NCI-H2196 treated with DMSO at 0.1 percent for 48 hours (cell line): ENCODE results near the gene SLC17A8.

Experiments used
- DNase-seq: peaks from one replicate; lab custom pipeline; 2025; ENCODE audit not compliant: unreplicated experiment; lab: John Stamatoyannopoulos, UW

SLC17A8 gene

GRCh38 chr12:100368066-100368465, 11.2 kb downstream of the SLC17A8 start:
- no peak for DNase-seq

GRCh38 chr12:100371146-100371545, 14.3 kb downstream of the SLC17A8 start:
- DNase-seq = no peak

GRCh38 chr12:100372853-100373640, 16.2 kb downstream of the SLC17A8 start:
- no peak for DNase-seq

- no peak for DNase-seq
These were observed 18.3 kb downstream of the SLC17A8 start for GRCh38 chr12:100375038-100375735.

- DNase-seq = no peak
These were observed 19.3 kb downstream of the SLC17A8 start for GRCh38 chr12:100376161-100376560.

GRCh38 chr12:100381379-100381778, 24.5 kb downstream of the SLC17A8 start:
- DNase-seq = no peak

GRCh38 chr12:100382338-100382737, 25.5 kb downstream of the SLC17A8 start:
- no peak for DNase-seq

GRCh38 chr12:100383586-100384558, 27.0 kb downstream of the SLC17A8 start:
- DNase-seq = no peak

DNA sequence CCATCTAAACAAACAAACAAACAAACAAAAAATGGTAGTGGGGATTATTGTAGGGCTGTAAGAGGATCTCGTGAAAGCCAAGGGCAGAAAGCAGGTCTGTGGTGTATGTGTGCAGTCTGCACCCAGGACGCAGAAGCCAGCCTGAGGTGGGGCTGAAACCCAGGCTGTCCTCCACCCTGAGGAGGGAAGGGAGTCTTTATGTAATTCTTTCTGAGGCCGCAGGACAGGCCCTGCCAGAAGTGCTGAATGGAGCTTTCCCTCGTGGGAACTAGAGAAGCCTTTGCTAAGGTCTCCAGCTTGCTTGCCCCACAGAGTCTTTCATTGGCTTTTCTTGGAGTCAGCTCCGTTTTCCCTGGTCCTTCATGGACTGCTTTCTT, 27.7 kb downstream of the SLC17A8 start:
- no peak for DNase-seq

DNA sequence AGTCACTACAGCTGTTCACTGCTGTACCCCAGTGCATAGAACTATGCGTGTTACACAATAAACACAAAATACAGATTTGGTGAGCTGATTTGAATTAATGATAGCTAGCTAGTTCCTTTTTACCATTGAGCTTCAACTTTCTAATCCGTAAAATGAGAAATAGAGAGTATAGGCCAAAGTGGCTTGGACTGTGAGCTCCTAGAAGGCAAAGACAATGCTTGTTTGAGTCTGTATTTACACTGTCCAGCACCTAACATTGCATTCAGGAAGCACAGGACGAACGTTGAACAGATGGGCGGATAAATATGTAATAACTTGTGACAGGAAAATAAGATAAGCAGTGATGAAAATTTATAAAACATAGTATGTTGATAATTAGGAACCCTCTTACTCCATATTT, 31.5 kb downstream of the SLC17A8 start:
- no peak for DNase-seq

- DNase-seq = no peak
These were observed 35.0 kb downstream of the SLC17A8 start for GRCh38 chr12:100391856-100392255.

- DNase-seq = no peak
These were observed 36.3 kb downstream of the SLC17A8 start for GRCh38 chr12:100393200-100393599.

GRCh38 chr12:100395811-100396210, 38.9 kb downstream of the SLC17A8 start:
- no peak for DNase-seq

GRCh38 chr12:100398307-100398706, 41.4 kb downstream of the SLC17A8 start:
- DNase-seq = no peak

DNA sequence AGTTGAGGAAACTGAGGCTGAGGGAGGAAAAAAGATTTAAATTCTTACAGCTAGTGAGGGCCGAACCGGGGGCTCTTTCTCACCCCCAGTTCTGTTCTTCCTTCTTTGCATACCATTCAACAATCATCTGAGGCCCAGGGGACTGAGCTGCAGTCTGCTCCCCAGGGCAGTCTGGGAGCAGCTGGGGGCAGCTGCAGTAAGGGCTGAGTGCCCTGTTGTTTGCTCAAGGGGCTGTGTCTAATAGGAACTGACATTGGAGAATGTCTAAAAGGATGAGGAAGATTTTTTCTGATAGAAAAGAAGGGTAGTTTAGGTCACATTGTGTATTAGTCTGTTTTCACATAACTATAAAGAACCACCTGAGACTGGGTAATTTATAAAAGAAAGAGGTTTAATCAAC, 42.2 kb downstream of the SLC17A8 start:
- DNase-seq = no peak

GRCh38 chr12:100401660-100402059, 44.8 kb downstream of the SLC17A8 start:
- no peak for DNase-seq

GRCh38 chr12:100402763-100403162, 45.9 kb downstream of the SLC17A8 start:
- no peak for DNase-seq

- no peak for DNase-seq
These were observed 46.6 kb downstream of the SLC17A8 start for GRCh38 chr12:100403446-100403845.

DNA sequence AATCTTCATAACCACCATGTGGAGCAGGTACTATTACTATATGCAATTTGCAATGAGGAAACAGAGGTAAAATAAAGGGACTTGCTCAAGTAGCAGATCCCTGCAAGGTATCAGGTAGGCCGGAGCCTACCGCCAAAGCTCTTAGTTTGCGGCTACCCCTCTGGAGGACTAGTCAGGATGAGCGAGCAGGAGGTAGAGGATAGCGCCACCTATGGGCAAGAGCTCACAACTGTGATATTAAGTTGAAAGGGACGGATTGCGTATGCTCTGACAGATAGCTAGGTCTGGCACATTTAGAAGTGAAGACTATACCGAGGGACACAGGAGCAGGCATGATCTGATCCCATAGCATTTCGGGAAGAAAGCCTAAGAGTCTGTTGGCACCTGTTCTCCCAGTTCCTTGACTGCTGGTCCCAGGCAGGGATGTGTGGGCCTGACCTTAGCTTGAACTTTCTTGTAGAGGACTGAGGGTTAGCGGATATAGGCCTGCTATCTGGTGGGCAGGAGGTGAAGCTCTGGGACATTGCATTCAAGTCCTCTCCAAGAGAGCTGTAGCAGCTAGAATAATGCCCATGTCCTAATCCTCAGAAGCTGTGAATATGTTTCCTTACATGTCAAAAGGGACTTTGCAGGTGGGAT, 48.0 kb downstream of the SLC17A8 start:
- no peak for DNase-seq

- DNase-seq = no peak
These were observed 56.1 kb downstream of the SLC17A8 start for GRCh38 chr12:100413001-100413400.

DNA sequence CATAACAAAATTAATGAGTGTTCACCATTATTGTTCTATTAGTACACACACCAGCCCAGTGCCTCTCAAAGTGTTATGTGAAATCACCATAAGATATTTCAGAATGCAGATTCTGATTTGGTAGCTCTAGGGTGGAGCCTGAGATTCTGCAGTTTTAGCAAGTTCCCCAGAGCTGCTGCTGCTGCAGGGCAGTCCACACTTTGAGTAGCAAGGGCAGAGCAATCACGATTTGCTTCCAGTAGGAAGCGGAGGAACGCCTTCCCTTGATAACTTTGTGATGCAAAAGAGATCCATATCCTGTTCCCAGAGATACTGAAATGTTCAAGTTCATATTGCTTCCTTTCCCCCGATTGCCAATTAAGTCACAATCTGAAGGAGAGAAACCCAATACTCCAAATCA, 57.9 kb downstream of the SLC17A8 start:
- DNase-seq = no peak
